LoVo (cell line): ENCODE measurements around the gene PCID2.

Source experiments
- DNase-seq: peaks from one replicate; pipeline ENCODE4 v3.0.0-alpha.2; 2016; ENCODE audit warnings: low spot score

The PCID2 gene

DNA sequence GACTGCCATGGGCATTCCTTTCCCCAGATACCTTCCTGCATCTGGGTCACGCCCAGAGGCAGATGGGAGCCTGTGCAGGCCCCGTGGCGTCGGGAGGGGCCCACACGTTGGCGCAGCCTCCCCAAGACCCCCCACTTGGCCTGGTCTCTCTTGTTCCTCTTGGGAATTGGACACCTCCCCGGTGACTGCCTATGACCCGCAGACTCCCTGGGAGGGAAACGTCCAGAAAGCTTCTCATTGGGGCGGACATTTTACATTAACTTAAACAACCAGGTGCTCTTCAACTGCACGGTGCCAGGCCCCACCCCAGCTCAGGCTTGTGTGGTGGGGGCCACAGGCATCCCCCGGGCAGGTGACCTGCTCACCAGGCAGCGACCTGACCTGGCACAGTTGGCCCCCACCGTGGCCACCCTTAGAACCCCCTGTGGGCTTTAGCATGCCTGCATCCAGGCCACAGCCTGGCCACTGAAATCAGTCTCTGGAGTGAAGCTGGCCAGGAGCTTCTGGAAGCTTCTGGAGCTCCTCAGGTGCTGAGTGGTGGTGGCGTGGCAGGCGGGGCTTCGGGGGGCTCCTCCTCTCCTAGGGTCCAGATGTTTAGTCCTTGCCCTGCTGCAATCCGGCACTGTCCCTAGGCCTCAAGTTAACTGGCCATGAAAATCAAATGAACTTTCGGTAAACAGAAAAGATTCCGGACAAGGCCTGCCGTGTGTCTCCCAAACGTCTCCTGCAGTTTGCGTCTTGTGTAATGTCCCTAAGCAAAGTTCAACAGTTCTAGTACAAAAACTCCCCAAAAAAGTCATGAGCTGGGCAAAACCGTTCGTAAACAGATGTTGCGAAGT is 58.5 kb downstream of the PCID2 start:
- DNase-seq = no peak

DNA sequence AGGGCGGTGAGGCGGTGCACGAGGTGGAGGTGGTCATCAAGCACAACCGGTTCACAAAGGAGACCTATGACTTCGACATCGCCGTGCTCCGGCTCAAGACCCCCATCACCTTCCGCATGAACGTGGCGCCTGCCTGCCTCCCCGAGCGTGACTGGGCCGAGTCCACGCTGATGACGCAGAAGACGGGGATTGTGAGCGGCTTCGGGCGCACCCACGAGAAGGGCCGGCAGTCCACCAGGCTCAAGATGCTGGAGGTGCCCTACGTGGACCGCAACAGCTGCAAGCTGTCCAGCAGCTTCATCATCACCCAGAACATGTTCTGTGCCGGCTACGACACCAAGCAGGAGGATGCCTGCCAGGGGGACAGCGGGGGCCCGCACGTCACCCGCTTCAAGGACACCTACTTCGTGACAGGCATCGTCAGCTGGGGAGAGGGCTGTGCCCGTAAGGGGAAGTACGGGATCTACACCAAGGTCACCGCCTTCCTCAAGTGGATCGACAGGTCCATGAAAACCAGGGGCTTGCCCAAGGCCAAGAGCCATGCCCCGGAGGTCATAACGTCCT is 59.4 kb downstream of the PCID2 start:
- no peak for DNase-seq

DNA sequence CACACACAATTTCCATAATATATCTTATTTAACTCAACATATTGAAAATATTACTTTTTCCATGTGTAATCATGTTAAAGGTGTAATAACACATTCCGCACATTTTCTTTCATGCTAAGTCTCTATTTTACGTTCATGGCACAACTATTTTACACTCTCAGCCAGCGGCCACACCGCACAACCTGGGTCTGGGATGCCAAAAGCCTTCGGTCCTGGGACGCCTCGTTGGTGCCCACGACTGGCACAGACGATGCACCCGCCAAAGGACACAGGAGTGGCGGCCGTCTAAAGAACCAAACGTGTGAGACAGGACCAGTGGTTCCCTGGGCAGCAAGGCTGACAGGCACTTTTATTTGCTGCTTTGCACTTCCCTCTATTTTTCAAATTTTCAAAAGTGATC is 60.1 kb downstream of the PCID2 start:
- DNase-seq = no peak

DNA sequence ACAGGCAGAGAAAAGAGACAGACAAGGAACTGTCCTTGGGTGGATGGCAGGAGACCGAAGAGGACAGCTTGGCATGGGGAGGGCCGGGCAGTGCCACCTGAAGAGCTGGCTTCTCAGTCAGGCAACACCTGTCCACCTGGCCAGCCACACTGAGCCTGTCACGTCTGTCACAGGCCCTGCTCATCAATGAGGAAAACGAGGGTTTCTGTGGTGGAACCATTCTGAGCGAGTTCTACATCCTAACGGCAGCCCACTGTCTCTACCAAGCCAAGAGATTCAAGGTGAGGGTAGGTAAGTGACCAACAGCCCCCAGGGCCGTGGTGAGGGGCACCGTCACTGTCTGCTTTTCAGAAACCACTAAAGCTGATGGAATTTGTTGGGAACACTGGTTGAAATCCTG is 61.3 kb downstream of the PCID2 start:
- DNase-seq = no peak

DNA sequence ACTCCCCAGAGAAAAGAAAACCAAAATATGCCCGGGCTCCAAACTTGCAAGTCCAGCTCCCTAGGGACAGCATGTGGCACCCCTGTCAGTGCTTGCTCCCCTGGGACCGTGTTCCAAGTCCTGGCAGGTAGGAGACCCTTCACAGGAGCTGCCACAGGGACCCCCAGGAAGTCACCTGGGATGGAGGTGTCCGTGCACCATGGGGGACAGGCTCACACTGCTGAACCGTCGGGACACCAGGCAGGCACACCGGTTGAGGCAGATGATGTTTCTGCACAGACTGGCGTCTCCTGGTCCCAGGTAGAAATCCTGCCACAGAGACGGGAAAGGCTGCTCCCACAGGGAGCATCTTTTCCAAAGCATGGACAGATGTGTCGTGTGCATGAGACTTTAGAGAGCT is 61.7 kb downstream of the PCID2 start:
- DNase-seq = no peak

DNA sequence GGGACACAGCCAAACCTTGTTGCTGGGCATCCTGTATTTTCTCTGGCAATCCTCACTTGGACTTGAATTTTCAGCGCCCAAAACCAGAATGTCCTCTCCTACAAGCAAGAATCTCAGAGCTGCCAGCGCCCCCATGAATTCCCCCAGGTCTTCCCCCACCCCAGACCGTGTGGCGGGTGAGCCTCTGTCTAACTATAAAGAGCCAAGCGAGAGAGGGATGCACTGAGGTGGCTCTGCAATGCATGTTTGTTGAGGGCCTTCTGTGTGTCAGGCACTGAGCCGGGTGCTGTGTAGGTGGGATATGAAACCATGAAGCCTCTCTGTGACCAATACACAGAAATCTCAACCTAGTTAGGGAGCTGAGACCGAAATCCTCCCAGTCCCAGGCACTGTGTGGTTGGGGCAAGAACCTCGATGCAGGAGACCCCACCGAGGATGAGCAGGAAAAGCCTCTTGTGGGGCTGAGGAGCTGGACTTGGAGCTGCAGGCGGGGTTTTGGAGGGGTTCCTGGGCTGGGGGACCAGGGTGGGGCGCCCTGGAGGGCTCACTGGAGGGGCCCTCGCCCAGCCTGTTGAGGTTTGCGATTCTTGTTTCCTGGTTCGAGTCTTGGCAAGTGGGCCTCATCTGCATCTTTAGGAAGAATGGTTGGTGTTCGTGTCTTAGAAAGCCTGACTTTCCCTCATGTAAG is 62.4 kb downstream of the PCID2 start:
- no peak for DNase-seq

DNA sequence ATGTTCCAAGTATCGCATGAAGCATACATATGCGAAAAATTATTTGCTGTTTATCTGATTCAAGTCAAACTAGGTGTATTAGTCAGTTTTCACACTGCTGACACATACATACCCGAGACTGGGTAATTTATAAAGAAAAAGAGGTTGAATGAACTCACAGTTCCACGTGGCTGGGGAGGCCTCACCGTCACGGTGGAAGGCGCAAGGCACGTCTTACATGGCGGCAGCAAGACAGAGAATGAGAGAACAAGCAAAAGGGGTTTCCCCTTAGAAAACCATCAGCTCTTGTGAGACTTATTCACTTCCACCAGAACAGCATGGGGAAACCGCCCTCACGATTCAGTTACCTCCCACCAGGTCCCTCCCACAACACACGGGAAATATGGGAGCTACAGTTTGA is 63.0 kb downstream of the PCID2 start:
- DNase-seq = no peak

DNA sequence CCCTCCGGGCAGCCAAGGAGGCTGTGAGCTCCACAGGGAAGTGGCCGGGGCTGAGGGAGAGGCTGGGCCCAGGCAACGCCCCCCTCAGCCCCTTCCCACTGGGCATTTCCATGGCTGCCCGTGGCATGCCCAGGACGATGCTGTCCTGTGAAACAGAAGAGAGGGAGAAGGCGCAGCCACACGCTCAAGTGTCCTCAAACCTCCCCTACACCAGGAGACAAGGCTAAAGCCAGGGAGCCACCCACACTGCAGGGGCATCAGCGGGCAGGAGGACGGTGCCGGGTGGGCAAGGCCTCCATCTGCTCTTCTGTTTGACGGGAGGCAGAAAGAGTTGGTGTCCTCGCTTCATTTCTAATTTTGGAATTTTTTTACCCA is 64.2 kb downstream of the PCID2 start:
- DNase-seq = no peak

DNA sequence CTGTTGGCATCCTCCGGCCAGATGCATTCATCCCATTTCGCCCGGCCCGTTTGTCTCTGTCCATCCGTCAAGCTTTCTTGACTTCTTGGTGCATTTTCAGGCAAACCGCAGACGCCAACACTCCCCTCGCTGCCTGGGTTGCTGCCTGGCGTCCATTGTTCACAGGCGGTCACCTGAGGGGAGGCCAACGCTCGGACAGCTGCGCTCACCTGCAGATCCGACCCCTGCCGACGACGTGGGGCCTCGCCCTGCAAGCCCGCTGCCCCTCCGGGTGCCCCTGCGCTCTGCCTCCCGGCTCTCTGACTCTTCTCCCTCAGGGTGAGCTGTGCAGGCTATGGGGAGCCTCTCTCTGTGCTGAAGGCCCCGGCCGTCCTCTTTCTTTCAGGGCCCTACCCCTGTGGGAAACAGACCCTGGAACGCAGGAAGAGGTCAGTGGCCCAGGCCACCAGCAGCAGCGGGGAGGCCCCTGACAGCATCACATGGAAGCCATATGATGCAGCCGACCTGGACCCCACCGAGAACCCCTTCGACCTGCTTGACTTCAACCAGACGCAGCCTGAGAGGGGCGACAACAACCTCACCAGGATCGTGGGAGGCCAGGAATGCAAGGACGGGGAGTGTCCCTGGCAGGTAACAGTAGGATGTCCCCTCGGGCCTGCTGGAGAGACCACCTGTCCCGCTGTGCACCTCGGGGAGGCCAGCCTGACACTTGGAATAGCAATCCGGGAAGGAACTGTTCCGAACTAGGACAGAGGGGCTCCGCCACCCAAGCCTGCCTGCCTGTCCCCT is 64.8 kb downstream of the PCID2 start:
- DNase-seq = no peak

DNA sequence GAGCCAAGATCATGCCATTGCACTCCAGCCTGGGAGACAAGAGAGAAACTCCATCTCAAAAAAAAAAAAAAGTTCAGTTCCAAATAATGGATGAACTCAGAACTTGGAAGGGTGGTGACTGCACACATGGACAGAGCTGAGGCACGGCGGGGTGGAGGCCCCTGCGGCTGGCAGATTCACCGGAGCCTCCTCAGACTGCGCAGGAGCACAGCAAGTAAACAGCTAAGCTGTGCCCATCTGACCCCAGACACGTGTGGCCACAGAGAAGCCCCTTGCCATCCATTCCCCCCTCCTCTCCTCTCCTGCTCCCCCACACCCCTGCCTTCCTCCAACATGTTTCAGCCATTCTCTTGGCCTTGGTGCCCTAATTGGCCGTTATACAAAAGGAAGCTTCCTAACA is 65.6 kb downstream of the PCID2 start:
- no peak for DNase-seq

DNA sequence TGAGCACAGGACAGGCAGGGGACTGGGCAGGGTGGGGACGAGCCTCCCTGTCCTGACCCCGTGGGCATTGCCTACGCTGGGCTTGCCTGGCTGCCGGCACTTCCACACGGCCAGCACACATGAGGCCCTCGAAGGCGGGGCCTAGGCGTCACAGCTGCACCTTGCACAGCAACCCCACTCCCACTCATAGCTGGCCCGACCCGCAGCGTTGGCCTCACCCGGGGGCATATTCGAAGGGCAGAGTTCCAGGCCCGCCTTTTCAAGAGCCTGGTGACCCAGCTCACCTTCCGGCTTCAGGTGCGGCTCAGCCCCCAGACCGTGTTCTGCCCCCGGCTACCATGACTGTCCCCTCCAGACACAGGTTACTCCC is 66.9 kb downstream of the PCID2 start:
- no peak for DNase-seq

DNA sequence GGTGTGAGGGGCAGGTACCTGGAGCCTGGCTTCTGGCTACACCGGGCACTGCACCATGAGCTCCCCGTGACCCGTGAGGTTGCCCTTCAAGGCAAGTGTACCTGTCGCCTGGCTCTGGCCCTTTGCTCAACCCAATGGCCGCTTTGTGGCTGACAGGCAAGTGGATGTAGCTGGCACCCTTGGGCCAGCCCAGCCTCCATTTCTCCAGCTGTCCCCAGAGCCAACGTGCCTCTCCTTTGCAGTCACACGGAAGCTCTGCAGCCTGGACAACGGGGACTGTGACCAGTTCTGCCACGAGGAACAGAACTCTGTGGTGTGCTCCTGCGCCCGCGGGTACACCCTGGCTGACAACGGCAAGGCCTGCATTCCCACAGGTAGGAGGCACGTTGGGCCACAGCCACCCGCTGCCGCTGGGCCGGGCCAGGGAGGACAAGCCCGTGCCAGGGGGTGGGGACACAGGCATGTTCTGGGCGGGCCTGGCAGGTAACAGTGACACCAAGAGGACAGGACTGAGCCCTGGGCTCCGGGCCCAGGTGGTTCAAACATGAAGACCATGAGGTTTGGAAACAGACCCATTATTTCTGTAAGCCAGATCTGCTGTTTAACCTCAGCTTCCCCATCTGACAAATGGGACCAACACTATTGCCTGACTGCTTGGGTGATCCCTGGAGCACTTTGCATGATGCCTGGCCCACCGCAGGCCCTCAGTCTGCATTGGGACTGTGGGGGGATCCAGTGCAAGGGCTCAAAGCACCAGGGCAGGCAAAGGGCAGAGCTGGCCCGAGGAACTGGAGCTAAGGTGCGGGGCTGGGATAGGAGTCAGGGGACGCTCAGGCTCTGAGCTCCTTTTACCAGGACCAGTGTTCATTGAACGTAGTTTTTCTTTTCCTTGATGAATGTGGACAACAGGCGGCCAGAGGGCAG is 67.5 kb downstream of the PCID2 start:
- DNase-seq = no peak

DNA sequence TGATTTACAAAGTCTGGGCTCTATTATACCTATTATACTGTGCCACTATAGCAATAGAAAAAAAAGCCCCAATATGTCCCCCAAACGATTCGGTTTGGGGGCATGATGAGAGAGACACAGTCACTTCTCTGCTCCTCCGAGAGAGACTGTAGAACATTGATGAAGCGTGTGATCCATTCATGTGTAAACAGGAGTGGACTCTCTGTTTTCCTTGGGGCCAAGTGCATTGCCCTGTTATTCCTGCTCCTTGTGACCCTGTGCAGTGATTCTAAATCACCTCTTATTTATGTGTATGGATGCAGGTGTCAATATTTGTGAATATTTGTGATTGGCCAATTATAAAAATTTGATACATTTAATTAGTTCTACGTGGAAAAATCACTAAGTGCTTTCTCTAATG is 68.9 kb downstream of the PCID2 start:
- no peak for DNase-seq

DNA sequence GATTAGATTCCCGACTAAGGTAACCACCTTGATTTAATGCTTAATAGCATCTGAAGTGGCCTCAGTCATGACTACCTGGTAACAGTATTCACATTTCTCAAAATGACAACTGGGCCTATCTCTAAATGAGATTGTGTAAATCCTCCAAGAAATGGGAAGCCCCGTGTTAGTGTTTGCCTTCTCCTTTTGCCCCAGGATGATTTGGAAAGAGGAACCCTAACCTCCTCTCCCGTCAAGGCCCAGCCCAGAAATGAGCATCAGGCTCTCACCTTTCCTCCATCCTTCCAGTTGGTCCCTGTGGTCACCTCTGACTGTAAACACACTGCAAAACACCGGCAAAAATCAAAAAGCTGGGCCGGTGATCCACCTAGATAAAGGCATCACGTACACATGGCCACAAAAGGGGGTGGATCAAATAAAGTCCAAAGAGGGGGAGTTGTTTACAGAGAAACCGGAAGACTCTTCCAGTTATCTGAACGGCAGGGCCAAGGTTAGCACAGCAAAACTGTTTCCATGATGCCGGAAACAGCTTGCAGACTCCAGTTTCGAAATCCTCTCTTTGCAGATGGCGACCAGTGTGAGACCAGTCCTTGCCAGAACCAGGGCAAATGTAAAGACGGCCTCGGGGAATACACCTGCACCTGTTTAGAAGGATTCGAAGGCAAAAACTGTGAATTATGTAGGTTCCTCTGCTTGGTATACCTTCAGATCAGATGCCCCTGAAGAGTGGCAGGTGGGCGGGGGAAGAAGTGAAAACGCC is 69.5 kb downstream of the PCID2 start:
- DNase-seq = no peak

DNA sequence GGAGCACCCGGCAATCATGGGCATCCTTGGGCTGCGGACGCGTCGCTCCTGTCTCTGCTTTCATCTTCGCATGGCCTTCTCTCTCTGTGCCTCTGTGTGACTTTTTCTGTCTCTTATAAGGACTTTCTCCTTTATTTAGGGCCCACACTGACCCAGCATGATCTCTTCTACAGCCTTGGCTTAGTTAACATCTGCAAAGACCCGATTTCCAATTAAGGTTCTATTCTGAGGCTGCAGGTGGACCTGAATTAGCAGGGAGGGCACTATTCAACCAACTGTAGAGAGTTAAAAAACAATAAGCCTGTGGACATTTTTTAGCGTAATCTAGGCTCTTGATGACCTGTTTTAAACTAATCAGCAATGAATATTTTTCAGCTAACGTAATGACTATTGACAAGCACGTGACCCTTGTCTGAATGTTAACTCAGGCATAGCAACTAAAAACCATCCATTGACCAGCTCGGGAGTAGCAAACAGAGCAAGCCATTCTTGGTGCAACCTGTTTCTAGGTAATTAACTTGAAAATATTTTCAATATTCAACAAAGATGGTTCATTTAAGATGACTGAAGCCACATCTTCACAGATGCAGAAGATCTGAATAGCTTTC is 70.7 kb downstream of the PCID2 start:
- DNase-seq = no peak

DNA sequence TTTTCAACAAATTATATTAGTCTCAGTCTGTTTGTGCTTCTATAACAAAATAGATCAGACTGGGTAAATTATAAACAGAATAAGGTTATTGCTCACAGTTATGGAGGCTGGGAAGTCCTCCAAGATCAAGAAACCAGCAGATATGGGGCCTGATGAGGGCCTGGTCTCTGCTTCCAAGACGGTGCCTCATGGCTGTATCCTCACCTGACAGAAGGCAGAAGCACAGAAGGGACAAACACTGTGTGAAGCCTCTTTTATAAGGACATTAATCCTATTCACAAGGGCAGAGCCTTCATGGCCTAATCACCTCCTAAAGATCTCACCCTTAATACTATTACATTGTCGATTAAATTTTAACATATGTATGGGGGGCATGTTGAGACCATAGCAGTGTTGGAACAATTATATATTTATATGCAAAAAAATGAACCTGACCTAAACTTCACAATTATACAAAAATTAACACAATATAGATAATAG is 73.1 kb downstream of the PCID2 start:
- no peak for DNase-seq

DNA sequence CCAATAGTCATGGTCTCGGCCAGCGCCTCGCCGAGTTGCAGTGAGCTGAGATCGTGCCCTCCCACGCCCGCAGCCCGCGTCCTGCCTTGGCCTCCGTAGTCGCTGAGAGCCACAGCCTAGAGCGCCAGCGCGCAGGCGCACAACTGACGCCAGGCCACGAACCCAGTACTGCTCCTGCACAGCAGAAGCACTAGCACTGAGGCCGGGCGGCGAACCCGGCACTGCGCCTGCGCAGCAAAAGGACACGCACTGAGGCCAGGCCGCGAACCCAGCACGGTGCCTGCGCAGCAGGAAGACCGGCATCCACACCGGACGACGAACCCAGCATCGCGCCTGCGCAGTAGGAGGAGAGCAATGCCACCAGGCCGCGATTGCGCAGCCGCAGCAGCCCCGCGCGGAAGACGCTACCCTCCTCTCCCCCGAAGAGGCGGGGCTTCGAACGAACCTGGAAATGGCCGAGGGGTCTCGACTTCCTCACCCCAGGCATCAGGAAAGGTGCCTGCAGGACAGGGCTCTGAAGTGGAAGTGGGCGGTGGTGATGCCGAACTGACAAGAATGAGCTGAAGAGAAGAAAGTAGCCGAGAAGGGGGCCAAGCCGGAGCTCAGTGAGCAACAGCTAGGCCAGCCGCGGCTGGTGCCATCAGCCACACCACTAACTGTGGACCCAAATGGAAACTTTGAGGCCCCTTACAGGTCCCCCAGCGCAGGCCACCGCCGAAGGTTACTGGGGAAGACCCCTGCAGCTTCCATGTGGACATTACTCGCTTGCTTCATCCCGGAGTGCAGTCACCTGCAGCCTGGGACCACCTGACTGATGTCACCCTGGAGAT is 78.3 kb downstream of the PCID2 start:
- no peak for DNase-seq

DNA sequence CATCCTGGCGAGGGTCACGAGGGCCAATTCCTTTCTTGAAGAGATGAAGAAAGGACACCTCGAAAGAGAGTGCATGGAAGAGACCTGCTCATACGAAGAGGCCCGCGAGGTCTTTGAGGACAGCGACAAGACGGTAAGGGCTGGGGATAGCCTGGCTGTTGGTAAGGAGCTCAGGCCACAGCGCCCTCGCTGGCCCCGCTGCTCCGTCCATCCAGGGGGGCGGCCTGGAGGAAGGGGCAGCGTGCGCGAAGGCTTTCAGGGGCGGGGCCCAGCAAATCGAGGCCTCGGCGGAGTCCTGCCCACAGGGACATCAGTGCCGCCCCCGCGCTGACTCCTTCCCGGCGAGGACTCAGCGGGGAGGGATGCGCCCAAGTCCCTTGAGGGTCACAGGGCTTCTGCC is 79.0 kb downstream of the PCID2 start:
- DNase-seq = no peak
